OCI-LY7 (cell line): ENCODE data around the gene EXOC6B. TPM values are rescaled to one million over a fixed set of nuclear protein-coding genes. Genes with fewer than 3 reads are reported as not detected.

Experiments
- BruUV-seq: library from RNA; stranded (reverse); fragments of 400-500 nt; replicated peaks from 2 replicates; lab custom pipeline; 2021; lab: Mats Ljungman, UMichigan
- CTCF ChIA-PET: fragments of 300-600 bp; sonication (Branson Sonifier 250); formaldehyde crosslinking; loops from one replicate; lab custom pipeline; 2022; ENCODE audit warnings: antibody characterized with exemption; ENCODE audit not compliant: unreplicated experiment; lab: Charles Lee
- POLR2A ChIA-PET: fragments of 300-600 bp; sonication (Branson Sonifier 250); formaldehyde crosslinking; loops from one replicate; lab custom pipeline; 2022; ENCODE audit warnings: antibody characterized with exemption; lab: Charles Lee
- DNase-seq: peaks from one replicate; pipeline ENCODE4 v3.0.0-alpha.2; 2015; ENCODE audit warnings: low spot score
- H2AFZ ChIP-seq: fragments of 200-600 bp; sonication (generic), shearing (Covaris generic); 2 replicates; pipeline ENCODE4 v1.6.1; 2014; ENCODE audit warnings: mild to moderate bottlenecking, antibody characterized with exemption, low read length, moderate library complexity
- H3K27ac ChIP-seq: fragments of 200-600 bp; sonication (generic); 2 replicates; pipeline ENCODE4 v1.5.1; 2014; ENCODE audit warnings: mixed run types, low read depth, mild to moderate bottlenecking, moderate library complexity, low read length, inconsistent platforms; ENCODE audit not compliant: poor library complexity, severe bottlenecking
- H3K36me3 ChIP-seq: fragments of 200-600 bp; sonication (generic); 2 replicates; pipeline ENCODE4 v1.6.1; 2014; ENCODE audit warnings: mild to moderate bottlenecking, antibody characterized with exemption, low read length, moderate library complexity, mixed read lengths; ENCODE audit not compliant: insufficient read depth
- H3K4me1 ChIP-seq: fragments of 200-600 bp; sonication (generic); 2 replicates; pipeline ENCODE4 v1.5.1; 2014; ENCODE audit warnings: mild to moderate bottlenecking, low read length; ENCODE audit not compliant: insufficient read depth, poor library complexity, severe bottlenecking
- H3K4me2 ChIP-seq: fragments of 200-600 bp; sonication (generic); 2 replicates; pipeline ENCODE4 v1.6.1; 2014; ENCODE audit warnings: mild to moderate bottlenecking, low read length
- H3K4me3 ChIP-seq: fragments of 200-600 bp; sonication (generic); 2 replicates; pipeline ENCODE4 v1.5.1; 2014; ENCODE audit warnings: mild to moderate bottlenecking, low read depth, low read length; ENCODE audit not compliant: poor library complexity, severe bottlenecking
- H3K79me2 ChIP-seq: fragments of 200-600 bp; sonication (generic); 2 replicates; pipeline ENCODE4 v1.6.1; 2016; ENCODE audit warnings: low read depth, mild to moderate bottlenecking, low read length, moderate library complexity, mixed read lengths; ENCODE audit not compliant: insufficient read depth
- H3K9me2 ChIP-seq: fragments of 200-600 bp; sonication (generic); 2 replicates; pipeline ENCODE4 v1.6.1; 2016; ENCODE audit warnings: mild to moderate bottlenecking, low read length, mixed read lengths; ENCODE audit not compliant: insufficient read depth
- H3K9me3 ChIP-seq: fragments of 200-600 bp; sonication (generic); 2 replicates; pipeline ENCODE4 v1.6.1; 2014; ENCODE audit warnings: mild to moderate bottlenecking, mixed run types, low read length, mixed read lengths
- H4K20me1 ChIP-seq: fragments of 200-600 bp; sonication (generic); 2 replicates; pipeline ENCODE4 v1.6.1; 2014; ENCODE audit warnings: mild to moderate bottlenecking, antibody characterized with exemption, low read length, moderate library complexity, mixed read lengths; ENCODE audit not compliant: insufficient read depth
- EZH2phosphoT487 ChIP-seq: fragments of 200-600 bp; sonication (generic); IDR thresholded peaks from 2 replicates; pipeline ENCODE4 v1.6.1; 2018; ENCODE audit warnings: low read depth, borderline replicate concordance, mild to moderate bottlenecking, mixed run types, antibody characterized with exemption, low read length, moderate library complexity, mixed read lengths
- intact Hi-C: fragments of 100-400 bp; cut with micrococcal nuclease; formaldehyde crosslinking; loops from one replicate; pipeline ENCODE4 v1.10.0; 2022; ENCODE audit not compliant: unreplicated experiment
- total RNA-seq, 2 experiments: library from RNA; depleted of rRNA in 1 of 2; stranded (reverse); fragments of >200 nt in 1 of 2; shearing (Covaris generic) in 1 of 2; gene quantifications; 2 replicates each; pipeline ENCODE4 v1.2.3, GENCODE V29; 2014 to 2022
- TF ChIP-seq, protein P1 (sequence below): fragments of 200-600 bp; sonication (generic); conservative IDR thresholded peaks from 2 replicates; pipeline ENCODE4 v1.5.1; 2014; ENCODE audit warnings: mild to moderate bottlenecking, antibody characterized with exemption, low read length, moderate library complexity, mixed read lengths

The EXOC6B gene
- total RNA-seq, 2 experiments from 2014 or later = 5.1 TPM; not detected in 1

DNA sequence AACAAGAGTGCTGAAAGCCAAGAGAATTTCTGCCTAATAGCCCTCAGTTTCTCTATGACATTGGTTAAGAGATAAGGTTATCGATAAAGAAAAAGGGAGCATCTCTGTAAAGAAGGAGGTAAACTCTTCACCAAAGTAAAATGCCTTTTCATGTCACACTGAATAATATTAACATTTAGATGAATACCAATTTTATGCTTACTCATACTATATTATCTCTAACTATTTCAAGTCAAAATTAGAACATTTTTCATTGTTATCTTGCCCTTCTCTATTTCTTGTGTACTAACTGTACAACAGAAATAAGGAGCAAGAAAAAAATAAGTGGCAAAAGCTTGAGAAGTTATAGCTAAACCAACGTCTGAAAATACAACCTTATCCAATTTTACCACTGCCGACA, 127.5 kb downstream of the EXOC6B start:
- no peaks in the 10 kb centered on the region for H3K36me3 ChIP-seq
- H4K20me1 ChIP-seq = no peaks in the 10 kb centered on the region
- CTCF ChIA-PET = no interaction called here
- H3K4me2 ChIP-seq = no peak overlapping the region
- no TSS peak for BruUV-seq
- H3K9me3 ChIP-seq = no peaks in the 10 kb centered on the region
- no peaks in the 10 kb centered on the region for H3K9me2 ChIP-seq
- no peak overlapping the region for H2AFZ ChIP-seq
- no peak overlapping the region for H3K4me3 ChIP-seq
- intact Hi-C loops = no loop called here
- H3K4me1 ChIP-seq = no peaks in the 10 kb centered on the region
- TF ChIP-seq, protein P1, sequence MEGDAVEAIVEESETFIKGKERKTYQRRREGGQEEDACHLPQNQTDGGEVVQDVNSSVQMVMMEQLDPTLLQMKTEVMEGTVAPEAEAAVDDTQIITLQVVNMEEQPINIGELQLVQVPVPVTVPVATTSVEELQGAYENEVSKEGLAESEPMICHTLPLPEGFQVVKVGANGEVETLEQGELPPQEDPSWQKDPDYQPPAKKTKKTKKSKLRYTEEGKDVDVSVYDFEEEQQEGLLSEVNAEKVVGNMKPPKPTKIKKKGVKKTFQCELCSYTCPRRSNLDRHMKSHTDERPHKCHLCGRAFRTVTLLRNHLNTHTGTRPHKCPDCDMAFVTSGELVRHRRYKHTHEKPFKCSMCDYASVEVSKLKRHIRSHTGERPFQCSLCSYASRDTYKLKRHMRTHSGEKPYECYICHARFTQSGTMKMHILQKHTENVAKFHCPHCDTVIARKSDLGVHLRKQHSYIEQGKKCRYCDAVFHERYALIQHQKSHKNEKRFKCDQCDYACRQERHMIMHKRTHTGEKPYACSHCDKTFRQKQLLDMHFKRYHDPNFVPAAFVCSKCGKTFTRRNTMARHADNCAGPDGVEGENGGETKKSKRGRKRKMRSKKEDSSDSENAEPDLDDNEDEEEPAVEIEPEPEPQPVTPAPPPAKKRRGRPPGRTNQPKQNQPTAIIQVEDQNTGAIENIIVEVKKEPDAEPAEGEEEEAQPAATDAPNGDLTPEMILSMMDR = no peak
- no peak for TF ChIP-seq EZH2phosphoT487
- no peaks in the 10 kb centered on the region for H3K79me2 ChIP-seq
- no peak overlapping the region for H3K27ac ChIP-seq
- DNase-seq = no peak
- POLR2A ChIA-PET = no interaction called here

DNA sequence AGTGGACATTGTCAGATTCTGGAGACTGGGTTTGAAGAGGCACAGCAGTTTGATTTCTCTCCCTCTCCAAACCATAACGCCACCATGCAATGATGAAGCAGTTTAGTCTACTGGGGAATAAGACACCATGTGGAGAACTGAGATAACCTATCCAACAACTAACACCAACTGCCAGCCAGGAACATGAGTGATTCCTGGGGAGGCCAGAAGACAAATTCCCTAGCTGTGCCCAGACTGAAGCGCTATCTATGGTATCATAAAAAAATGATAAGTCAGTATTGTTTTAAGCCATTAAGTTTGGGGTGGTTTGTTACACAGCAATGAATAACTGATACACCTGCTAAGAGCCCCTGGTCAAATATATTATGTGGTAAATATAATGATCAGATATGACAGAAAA, 129.3 kb downstream of the EXOC6B start:
- TF ChIP-seq, protein P1 = no peak
- TF ChIP-seq EZH2phosphoT487 = no peak
- no peaks in the 10 kb centered on the region for H3K9me3 ChIP-seq
- BruUV-seq = no TSS peak

DNA sequence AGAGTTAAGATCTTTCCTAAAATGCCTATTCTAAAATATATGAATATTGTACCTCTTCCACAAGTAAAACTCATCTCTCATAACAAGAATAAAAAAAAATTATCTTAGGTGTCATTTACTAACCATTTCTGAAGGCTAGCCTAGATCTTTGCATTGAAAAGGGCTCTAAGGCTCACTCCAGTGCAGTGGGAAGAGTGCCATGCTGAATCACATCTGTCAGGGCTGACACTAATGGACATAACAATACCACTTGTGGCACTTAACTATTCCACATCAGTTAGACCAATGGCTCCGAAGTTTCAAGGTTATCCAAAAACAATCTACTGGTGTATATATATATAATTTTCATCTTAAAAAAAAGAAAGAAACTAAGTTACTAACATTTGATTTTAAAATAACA, 130.2 kb downstream of the EXOC6B start:
- DNase-seq = no peak
- Histone ChIP-seq H3K4me2 (no peak overlapping the region), H3K4me3 (no peak overlapping the region), H3K27ac (no peak overlapping the region), H3K4me1 (no peaks in the 10 kb centered on the region), H3K36me3 (no peaks in the 10 kb centered on the region), H3K9me3 (no peaks in the 10 kb centered on the region), H4K20me1 (no peaks in the 10 kb centered on the region), H2AFZ (no peak overlapping the region), H3K79me2 (no peaks in the 10 kb centered on the region), H3K9me2 (no peaks in the 10 kb centered on the region)
- BruUV-seq = no TSS peak
- TF ChIP-seq EZH2phosphoT487 = no peak
- TF ChIP-seq, protein P1 = no peak
- intact Hi-C loops = no loop called here
- ChIA-PET POLR2A (no interaction called here), CTCF (no interaction called here)

More for the DNA sequence above, 129.3 kb downstream of the EXOC6B start:
- DNase-seq = no peak
- CTCF ChIA-PET = no interaction called here
- intact Hi-C loops = no loop called here
- no peaks in the 10 kb centered on the region for H3K36me3 ChIP-seq
- POLR2A ChIA-PET = no interaction called here
- H3K4me2 ChIP-seq = no peak overlapping the region
- H3K27ac ChIP-seq = no peak overlapping the region
- H2AFZ ChIP-seq = no peak overlapping the region
- no peaks in the 10 kb centered on the region for H3K9me2 ChIP-seq
- H4K20me1 ChIP-seq = no peaks in the 10 kb centered on the region
- H3K4me3 ChIP-seq = no peak overlapping the region
- H3K79me2 ChIP-seq = no peaks in the 10 kb centered on the region
- H3K4me1 ChIP-seq = no peaks in the 10 kb centered on the region
